T1000 (cell line): ENCODE results near the gene ING5.

Source experiments
- DNase-seq: peaks from one replicate; lab custom pipeline; 2025; ENCODE audit warnings: mixed read lengths; lab: John Stamatoyannopoulos, UW

ING5 gene

GRCh38 chr2:241760301-241760771, 58.5 kb downstream of the ING5 start:
- no peak for DNase-seq

- no peak for DNase-seq
Observed at GRCh38 chr2:241762321-241762932, 60.6 kb downstream of the ING5 start.

GRCh38 chr2:241762933-241763369, 61.1 kb downstream of the ING5 start:
- DNase-seq, result no peak

GRCh38 chr2:241763551-241764274, 61.9 kb downstream of the ING5 start:
- no peak for DNase-seq

GRCh38 chr2:241764275-241765241, 62.7 kb downstream of the ING5 start:
- DNase-seq, result no peak

- no peak for DNase-seq
Observed at GRCh38 chr2:241767464-241768250, 65.8 kb downstream of the ING5 start.

GRCh38 chr2:241768251-241768711, 66.4 kb downstream of the ING5 start:
- no peak for DNase-seq

- no peak for DNase-seq
Observed at GRCh38 chr2:241768850-241769249, 67.0 kb downstream of the ING5 start.

GRCh38 chr2:241769819-241770184, 68.0 kb downstream of the ING5 start:
- no peak for DNase-seq

- DNase-seq, result no peak
Observed at GRCh38 chr2:241770185-241770935, 68.5 kb downstream of the ING5 start.

GRCh38 chr2:241770936-241771285, 69.1 kb downstream of the ING5 start:
- DNase-seq, result no peak

GRCh38 chr2:241771286-241772062, 69.6 kb downstream of the ING5 start:
- no peak for DNase-seq

GRCh38 chr2:241772063-241772499, 70.2 kb downstream of the ING5 start:
- no peak for DNase-seq

- no peak for DNase-seq
Observed at GRCh38 chr2:241773511-241774418, 71.9 kb downstream of the ING5 start.

GRCh38 chr2:241774419-241775222, 72.8 kb downstream of the ING5 start:
- DNase-seq, result peak; percentile 75

- no peak for DNase-seq
Observed at GRCh38 chr2:241775223-241776177, 73.7 kb downstream of the ING5 start.
